WI38 (cell line): Measurements from ENCODE around the gene FEM1C.

Source experiments
- H3K4me3 ChIP-seq: 2 replicates; pipeline ENCODE4 v1.5.1; 2011; ENCODE audit warnings: low read depth, mild to moderate bottlenecking, control low read depth, low read length
- CTCF ChIP-seq: IDR thresholded peaks from 2 replicates; pipeline ENCODE4 v1.5.1; 2012; ENCODE audit warnings: low read depth, mild to moderate bottlenecking, control low read depth, low read length

The FEM1C gene

DNA sequence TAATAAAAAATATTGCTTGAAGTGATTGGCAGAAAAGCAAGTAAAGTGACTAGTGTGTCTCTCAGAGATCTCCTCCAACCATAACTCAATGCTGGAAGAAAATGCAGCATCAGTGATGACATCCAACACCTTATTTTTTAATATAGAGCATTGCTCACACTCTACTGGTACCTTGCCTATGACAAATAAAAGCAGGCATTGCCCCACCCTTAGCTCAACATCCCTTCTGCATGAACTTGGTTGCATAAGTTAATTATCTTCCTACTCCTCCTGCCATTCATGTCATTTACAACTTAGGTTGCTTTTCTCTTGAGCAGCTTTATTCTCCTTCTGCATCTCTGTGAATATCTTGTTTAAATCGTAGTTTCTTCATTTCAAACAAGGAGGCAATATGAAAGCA, 41.2 kb downstream of the FEM1C start:
- TF ChIP-seq CTCF, result no peak
- H3K4me3 ChIP-seq, result no peak overlapping the region

DNA sequence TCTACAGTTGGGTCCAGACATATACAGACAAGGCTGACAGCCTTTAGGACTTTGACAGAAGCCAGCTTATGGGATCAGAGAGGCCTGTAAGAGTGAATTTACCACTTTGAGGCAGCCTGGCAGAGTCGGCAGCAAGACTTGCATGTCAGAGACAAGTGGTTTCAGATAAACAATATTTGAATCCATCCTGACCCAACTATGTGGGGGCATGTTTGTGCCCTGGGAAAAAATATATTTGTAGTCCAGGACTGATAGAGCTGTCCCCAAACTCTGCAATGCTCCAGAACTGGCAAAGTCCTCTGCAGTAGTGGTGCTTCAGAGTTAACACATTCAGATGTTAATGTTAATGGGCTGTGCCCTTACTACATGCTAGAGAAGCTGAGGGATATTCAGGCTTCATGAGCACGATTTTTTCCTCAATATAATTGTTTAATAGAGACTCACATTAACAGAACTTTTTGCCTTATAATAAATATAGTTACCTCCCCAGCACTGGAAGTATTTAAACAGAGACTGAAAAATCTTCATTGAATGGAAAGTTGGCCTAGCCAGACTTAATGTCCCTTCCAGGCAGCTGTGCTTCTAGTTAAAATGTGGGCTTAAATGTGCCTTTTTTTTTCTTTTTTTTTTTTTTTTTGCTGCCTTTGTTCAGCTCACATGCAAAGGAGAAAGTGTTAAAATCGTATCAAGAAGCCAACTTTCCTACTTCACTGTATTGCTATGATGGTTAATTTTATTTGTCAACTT, 42.9 kb downstream of the FEM1C start:
- no peak overlapping the region for H3K4me3 ChIP-seq
- no peak for TF ChIP-seq CTCF

DNA sequence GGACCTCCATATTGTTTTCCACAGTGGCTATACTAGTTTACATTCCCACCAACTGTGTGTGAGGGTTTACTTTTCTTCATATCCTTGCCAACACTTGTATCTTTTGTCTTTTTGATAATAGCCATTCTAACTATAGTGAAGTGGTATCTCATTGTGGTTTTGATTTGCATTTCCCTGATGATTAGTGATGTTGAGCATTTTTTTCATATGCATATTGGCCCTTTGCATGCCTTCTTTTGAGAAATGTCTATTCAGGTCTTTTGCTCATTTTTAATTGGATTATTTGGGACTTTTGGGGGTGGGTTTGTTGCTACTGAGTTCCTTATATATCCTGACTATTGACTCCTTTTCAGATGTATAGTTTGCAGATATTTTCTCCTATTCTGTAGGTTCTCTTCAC, 44.4 kb downstream of the FEM1C start:
- TF ChIP-seq CTCF, result no peak
- H3K4me3 ChIP-seq, result no peak overlapping the region

DNA sequence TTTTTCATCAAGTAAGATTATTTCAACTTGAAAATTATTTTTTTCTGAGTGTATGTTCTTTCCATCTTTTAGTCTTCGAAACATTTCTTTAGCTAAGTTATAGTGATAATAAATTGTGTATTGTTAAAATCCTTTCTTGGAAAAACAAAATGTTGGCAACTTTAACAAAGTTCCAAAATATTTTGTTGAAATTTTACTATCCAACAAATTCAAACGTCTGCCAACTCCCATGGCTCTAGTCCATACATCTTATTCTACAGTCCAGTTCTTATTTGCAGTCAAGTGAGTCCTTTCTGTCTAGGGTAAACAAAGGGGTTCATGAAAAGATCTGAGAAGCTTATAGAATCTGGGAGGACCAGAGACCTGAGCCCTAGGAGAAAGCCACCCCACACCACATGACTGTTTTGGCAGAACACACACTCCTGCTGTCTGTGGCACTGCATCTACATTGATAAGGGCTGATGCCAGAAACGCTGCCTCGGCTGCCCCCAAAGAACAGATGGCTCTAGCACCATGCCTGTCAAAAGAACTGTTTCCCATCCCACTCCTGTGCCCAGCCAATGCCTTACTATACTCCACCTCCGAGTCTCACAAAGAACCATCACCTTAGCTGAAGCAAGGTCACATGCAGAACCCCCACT, 47.5 kb downstream of the FEM1C start:
- TF ChIP-seq CTCF, result no peak
- no peak overlapping the region for H3K4me3 ChIP-seq

- H3K4me3 ChIP-seq, result no peak overlapping the region
- TF ChIP-seq CTCF, result no peak
Observed at GRCh38 chr5:115494570-115495289, 49.8 kb downstream of the FEM1C start.

DNA sequence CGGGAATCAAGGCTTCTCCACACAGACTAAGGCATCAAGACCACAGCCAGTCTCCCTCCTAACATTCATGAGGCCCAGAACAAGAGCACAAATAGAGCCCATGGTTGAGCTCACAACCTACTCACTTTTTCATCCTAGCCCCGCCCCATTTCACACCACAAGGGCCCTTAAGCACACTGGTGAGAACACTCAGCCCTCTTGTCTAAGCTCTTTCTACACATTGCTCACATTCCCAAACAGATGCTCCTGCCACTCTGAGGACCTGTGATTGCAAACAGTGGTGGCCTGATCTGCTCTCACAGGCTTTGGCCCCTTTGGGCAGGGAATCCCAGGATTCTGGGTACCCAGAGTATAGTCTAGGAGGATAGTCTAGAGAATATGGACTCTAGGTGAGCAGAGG, 54.0 kb downstream of the FEM1C start:
- TF ChIP-seq CTCF, result no peak
- H3K4me3 ChIP-seq, result no peak overlapping the region

DNA sequence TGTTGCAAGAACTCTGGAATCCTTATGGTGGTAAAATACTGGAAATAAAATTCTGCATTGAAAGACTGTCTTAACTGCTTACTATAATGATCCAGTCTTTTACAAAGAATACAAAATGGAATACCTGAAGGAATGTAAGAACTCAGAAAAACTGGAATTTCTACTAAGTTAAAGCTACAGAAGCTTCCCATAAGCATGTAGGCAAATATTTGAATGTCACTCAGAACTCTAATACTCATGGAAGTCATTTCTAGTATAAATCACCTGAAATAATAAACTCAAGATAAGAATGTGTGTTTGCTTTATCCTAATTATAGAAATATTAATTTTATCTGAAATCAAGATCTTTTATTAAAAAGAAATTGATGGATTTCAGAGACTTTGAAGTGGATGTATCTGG, 54.8 kb downstream of the FEM1C start:
- H3K4me3 ChIP-seq, result no peak overlapping the region
- no peak for TF ChIP-seq CTCF
